CMK (cell line): ENCODE measurements around the gene GGT6.
"Not testable (repeated sequence)": the region's sequence is repeated elsewhere in the genome, so short reads cannot be mapped to it uniquely, and the experiment has no call there.

Experiments
- DNase-seq: peaks from one replicate; pipeline ENCODE4 v3.0.0-alpha.2; 2010; ENCODE audit warnings: low read depth

The GGT6 gene, protein sequence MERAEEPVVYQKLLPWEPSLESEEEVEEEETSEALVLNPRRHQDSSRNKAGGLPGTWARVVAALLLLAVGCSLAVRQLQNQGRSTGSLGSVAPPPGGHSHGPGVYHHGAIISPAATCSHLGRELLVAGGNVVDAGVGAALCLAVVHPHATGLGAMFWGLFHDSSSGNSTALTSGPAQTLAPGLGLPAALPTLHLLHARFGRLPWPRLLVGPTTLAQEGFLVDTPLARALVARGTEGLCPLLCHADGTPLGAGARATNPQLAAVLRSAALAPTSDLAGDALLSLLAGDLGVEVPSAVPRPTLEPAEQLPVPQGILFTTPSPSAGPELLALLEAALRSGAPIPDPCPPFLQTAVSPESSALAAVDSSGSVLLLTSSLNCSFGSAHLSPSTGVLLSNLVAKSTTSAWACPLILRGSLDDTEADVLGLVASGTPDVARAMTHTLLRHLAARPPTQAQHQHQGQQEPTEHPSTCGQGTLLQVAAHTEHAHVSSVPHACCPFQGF

GRCh38 chr17:4560421-4560820, at the start of gene GGT6:
Gene GGT6, minus strand, starts transcription at chr17:4560577. Its CDS starts 56 bp downstream, at chr17:4560521.
- no peak for DNase-seq

DNA sequence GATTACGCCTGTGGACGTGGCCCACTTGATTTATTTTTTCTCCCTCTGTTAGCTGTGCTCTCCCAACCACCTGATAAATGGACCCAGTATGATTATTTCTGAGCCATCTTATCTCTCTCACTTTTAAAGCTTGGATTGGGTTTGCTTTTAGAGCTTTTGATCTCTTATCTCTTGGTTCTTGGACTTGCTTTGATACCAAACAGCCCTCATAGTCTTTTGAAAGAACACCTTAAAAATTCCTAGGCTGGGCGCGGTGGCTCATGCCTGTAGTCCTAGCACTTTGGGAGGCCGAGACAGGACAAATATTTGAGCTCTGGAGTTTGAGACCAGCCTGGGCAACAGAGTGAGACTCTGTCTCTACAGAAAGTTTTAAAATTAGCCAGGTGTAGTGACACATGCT, 49.8 kb upstream of the GGT6 start:
- DNase-seq: no peak

- DNase-seq: no peak
Observed at GRCh38 chr17:4609761-4610160, 49.4 kb upstream of the GGT6 start.

DNA sequence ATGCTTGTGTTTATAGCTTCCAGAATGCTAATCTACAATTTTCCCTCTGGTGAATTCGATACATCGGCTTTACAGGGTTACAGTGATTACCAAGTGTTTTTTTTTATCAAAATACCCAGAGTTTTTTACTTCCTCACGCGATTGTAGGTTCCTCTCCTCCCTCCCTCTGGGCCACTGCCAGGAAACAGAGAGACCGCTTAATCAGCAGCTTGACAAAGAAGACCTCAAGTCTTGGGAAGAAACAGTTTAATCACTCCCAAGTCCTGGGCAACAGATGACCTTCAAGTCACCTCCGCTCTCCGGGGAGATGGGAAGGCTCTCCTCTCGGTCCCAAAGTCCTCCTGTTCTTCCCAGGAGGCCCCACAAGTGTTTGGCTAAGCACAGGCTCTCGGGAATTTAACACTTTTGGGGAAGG, 47.4 kb upstream of the GGT6 start:
- peak; percentile 59 for DNase-seq

DNA sequence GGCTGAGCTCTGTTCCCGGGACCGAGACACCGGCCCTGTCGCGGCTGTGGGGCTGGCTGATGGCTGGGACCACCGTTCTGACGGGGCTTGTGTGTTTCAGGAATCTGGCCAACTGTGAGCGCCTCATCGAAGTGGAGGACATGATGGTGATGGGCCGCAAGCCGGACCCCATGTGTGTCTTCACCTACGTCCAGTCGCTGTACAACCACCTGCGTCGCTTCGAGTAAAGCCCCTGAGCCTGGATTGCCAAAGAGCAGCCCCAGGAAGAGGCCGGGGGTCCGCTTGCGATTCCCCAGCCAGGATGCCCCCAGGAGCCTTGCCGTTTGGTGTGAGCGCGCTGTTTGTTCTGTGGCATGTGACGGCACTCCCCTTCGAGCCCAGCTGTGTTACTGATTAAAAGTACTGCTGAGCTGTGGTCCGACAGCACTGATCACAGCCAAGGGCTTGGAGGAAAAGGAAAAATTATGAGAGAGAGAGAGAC, 46.9 kb upstream of the GGT6 start:
- no peak for DNase-seq

DNA sequence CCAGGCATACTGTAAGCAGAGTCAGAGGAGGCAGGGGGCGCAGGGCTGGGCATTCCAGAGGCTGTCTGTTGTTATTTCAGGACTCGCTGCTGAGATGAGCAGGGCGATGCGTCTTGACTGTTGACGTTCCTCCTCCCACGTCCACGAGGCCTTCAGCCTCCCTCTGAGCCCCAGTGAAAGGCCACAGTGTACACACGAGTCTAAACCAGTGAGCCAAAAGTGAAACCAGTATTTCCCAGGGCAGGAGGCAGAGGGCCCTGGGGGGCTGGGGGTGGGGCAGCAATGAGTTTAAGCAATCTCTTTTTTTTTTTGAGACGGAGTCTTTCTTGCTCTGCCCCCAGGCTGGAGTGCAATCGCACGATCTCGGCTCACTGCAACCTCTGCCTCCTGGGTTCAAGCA, 45.4 kb upstream of the GGT6 start:
- DNase-seq: no peak

- not testable (repeated sequence) for DNase-seq
Observed at GRCh38 chr17:4604736-4605135, 44.4 kb upstream of the GGT6 start.

GRCh38 chr17:4604111-4604644, 43.8 kb upstream of the GGT6 start:
- DNase-seq: no peak

DNA sequence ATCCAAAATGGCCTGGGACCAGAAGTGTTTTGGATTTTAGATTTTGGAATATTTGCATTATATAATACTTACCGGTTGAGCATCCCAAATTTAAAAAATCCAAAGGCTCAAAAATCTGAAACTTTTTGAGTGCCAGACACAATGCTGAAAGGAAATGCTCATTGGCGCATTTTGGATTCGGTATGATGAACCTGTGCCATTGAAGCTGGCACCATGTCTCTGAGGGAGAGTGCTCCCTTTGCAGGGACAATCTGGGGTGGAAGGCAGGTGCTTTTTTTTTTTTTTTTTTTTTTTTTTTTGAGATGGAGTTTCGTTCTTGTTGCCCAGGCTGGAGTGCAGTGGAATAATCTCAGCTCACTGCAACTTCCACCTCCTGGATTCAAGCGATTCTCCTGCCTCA, 41.7 kb upstream of the GGT6 start:
- DNase-seq: no peak

GRCh38 chr17:4601326-4601725, 40.9 kb upstream of the GGT6 start:
- no peak for DNase-seq

DNA sequence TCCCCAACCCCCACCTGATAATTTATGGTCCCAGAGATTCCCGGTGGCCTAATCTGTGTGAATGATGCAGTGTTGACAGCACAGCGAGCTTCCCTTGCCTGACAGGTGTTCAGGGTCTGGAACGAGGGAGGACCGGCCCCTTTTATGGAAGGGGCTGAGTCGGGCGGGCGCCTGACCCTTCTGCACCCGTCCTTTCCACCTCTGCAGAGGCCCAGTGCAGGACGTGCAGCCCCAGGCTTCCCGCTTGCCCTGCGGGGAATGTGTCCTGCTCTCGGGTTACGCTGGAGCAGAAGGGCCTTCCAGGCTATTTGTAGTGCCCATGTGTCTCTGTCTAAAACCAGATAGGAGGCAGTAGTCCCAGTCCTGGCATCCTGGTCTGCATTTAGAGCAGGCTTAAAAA, 40.2 kb upstream of the GGT6 start:
- no peak for DNase-seq

- DNase-seq: no peak
Observed at GRCh38 chr17:4599505-4600281, 39.3 kb upstream of the GGT6 start.

- DNase-seq: no peak
Observed at GRCh38 chr17:4598776-4599504, 38.6 kb upstream of the GGT6 start.

DNA sequence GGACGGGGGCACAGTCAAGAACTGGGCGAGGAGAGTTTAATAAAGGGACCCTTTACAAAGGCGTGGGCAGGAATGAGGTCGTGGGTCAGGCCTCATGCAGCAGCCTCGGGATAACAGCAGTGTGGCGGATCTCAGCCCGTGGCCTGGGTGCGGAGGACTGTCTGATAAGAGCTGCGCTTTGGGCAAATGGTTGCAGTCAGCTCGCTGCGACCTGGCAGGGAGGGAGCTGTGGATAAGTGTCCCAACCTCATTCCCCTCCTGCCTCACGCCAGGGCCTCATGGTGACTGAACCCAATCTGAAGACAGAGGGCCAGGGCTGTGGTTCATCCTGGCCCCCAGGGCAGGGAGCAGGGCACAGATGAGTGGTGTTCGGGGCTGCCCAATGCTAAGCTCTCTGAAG, 37.6 kb upstream of the GGT6 start:
- no peak for DNase-seq

DNA sequence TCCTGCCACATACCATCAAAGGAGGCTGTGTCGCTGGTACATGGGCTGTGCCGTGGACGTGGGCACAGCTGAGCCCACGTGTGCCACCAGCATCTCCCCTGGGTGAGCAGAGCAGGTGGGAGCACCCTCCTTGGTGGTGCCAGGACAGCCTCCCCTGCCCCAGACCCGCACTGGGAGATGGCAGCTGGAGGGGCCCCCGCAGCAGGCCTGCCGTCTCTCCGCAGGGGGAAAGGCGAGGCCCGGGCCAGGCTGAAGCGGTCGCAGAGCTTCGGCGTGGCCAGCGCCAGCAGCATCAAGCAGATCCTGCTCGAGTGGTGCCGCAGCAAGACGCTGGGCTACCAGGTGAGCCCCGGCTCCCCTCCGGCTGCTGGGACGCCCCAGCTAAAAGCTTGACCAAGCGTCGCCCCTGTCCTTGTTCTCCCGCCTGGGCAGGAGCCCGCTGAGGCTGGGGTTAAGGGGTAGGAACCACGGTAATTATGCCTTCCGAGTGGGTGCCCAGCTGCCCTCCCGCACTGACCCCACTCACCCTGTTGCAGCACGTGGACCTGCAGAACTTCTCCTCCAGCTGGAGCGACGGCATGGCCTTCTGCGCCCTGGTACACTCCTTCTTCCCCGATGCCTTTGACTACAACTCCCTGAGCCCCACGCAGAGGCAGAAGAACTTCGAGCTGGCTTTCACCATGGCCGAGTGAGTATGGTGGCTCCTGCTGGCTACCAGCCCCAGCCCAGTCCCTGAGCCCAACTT, 36.4 kb upstream of the GGT6 start:
- no peak for DNase-seq

- DNase-seq: not testable (repeated sequence)
Observed at GRCh38 chr17:4595685-4596342, 35.4 kb upstream of the GGT6 start.

- no peak for DNase-seq
Observed at GRCh38 chr17:4594931-4595684, 34.7 kb upstream of the GGT6 start.

- DNase-seq: no peak
Observed at GRCh38 chr17:4594406-4594805, 34.0 kb upstream of the GGT6 start.

GRCh38 chr17:4593021-4593421, 32.6 kb upstream of the GGT6 start:
- no peak for DNase-seq
